Keratinocyte (primary cell): ENCODE measurements around the gene SCARF2. TPM values are rescaled to one million over a fixed set of nuclear protein-coding genes. Genes with fewer than 3 reads are reported as not detected.

ENCODE experiments used
- DNase-seq: peaks from one replicate; pipeline ENCODE4 v3.0.0-alpha.2; 2011; ENCODE audit warnings: low read depth, missing footprints, low spot score
- FAIRE-seq: peaks from 2 replicates; lab custom pipeline; 2011; peaks lifted over from hg19 to GRCh38; lab: Jason Lieb, UNC
- H2AFZ ChIP-seq: 2 replicates; pipeline ENCODE4 v1.6.0; 2012; ENCODE audit warnings: low read length, control low read depth, inconsistent platforms; ENCODE audit not compliant: control insufficient read depth
- H3K27ac ChIP-seq: 2 replicates; pipeline ENCODE4 v1.5.1; 2011; ENCODE audit warnings: low read length; ENCODE audit not compliant: control insufficient read depth, insufficient read depth
- H3K27me3 ChIP-seq: 3 replicates; pipeline ENCODE4 v1.6.0; 2011; ENCODE audit warnings: low read length; ENCODE audit not compliant: control insufficient read depth, insufficient read depth; ENCODE audit errors: extremely low read depth
- H3K36me3 ChIP-seq, 2 experiments: 2 replicates in 1 of 2; 3 replicates in 1 of 2; pipeline ENCODE4 v1.5.1; 2011; ENCODE audit warnings: low read length in 2 of 2, mild to moderate bottlenecking in 1 of 2; ENCODE audit not compliant: control insufficient read depth in 2 of 2, insufficient read depth in 2 of 2; ENCODE audit errors: extremely low read depth in 1 of 2
- H3K4me1 ChIP-seq: 3 replicates; pipeline ENCODE4 v1.5.1; 2011; ENCODE audit warnings: low read length; ENCODE audit not compliant: control insufficient read depth, insufficient read depth; ENCODE audit errors: extremely low read depth
- H3K4me2 ChIP-seq: 3 replicates; pipeline ENCODE4 v1.6.0; 2011; ENCODE audit warnings: low read depth, low read length; ENCODE audit not compliant: control insufficient read depth, insufficient read depth; ENCODE audit errors: extremely low read depth
- H3K4me3 ChIP-seq, 3 experiments: fragments of 200-600 bp in 1 of 3; sonication (generic) in 1 of 3; 2 replicates in 2 of 3; 3 replicates in 1 of 3; pipeline ENCODE4 v1.5.1; 2011 to 2016; ENCODE audit warnings: low read length in 3 of 3, mild to moderate bottlenecking in 3 of 3, control low read depth in 2 of 3, inconsistent platforms in 1 of 3, low read depth in 1 of 3, mixed read lengths in 1 of 3, mixed run types in 1 of 3, moderate library complexity in 1 of 3; ENCODE audit not compliant: control insufficient read depth in 2 of 3, insufficient read depth in 2 of 3; ENCODE audit errors: extremely low read depth in 1 of 3
- H3K79me2 ChIP-seq: 2 replicates; pipeline ENCODE4 v1.6.0; 2012; ENCODE audit warnings: low read length; ENCODE audit not compliant: control insufficient read depth, insufficient read depth
- H3K9ac ChIP-seq: 3 replicates; pipeline ENCODE4 v1.6.0; 2011; ENCODE audit warnings: low read length; ENCODE audit not compliant: control insufficient read depth, insufficient read depth; ENCODE audit errors: extremely low read depth
- H3K9me1 ChIP-seq: 3 replicates; pipeline ENCODE4 v1.6.0; 2011; ENCODE audit warnings: low read length; ENCODE audit not compliant: control insufficient read depth, insufficient read depth; ENCODE audit errors: extremely low read depth
- H3K9me3 ChIP-seq: 2 replicates; pipeline ENCODE4 v1.5.1; 2012; ENCODE audit warnings: low read depth, low read length; ENCODE audit not compliant: control insufficient read depth
- H4K20me1 ChIP-seq: 3 replicates; pipeline ENCODE4 v1.6.0; 2011; ENCODE audit warnings: low read length; ENCODE audit not compliant: control insufficient read depth, insufficient read depth; ENCODE audit errors: extremely low read depth
- CTCF ChIP-seq, 3 experiments: IDR thresholded peaks in 1 of 3; conservative IDR thresholded peaks in 1 of 3; optimal IDR thresholded peaks in 1 of 3; 2 replicates in 2 of 3; 3 replicates in 1 of 3; pipeline versions ENCODE3 to v1.5.1; 2011; ENCODE audit warnings: low read length in 3 of 3, mild to moderate bottlenecking in 3 of 3, moderate library complexity in 2 of 3, control low read depth in 1 of 3, inconsistent platforms in 1 of 3; ENCODE audit not compliant: insufficient read depth in 2 of 3; ENCODE audit errors: extremely low read depth in 1 of 3
- EZH2 ChIP-seq: IDR thresholded peaks from one replicate; pipeline ENCODE4 v1.6.1; 2012; ENCODE audit warnings: inconsistent platforms, mild to moderate bottlenecking, low read length, moderate library complexity
- dilution Hi-C: fragments of 300-500 bp; cut with MboI; formaldehyde crosslinking; loops from one replicate; pipeline ENCODE4 v1.7.0; 2020; ENCODE audit warnings: low sequenced_read_pairs; ENCODE audit not compliant: extremely low pct_ligation_motif_present
- polyA plus RNA-seq, 5 experiments: library from polyadenylated mRNA; depleted of rRNA in 3 of 5; stranded (reverse) in 3 of 5; stranded (forward) in 1 of 5; unstranded in 1 of 5; fragments of >200 nt; gene quantifications; 1 replicate in 1 of 5; 2 replicates in 3 of 5; 3 replicates in 1 of 5; pipeline versions ENCODE4 v1.2.1 to v1.2.3, GENCODE V29; 2011 to 2012; ENCODE audit warnings: missing spikeins in 2 of 5, low read depth in 1 of 5, low replicate concordance in 1 of 5

The SCARF2 gene
- polyA plus RNA-seq, 1 donor (not counting 4 experiments of a cell fraction or from before 2014, with no cell fraction given) = 0.05 TPM

- Histone ChIP-seq H3K27ac (no peak overlapping the region), H3K36me3 (peaks cover 8 to 23% of the 10 kb centered on the region in 2 experiments), H3K4me3 (no peak overlapping the region), H2AFZ (no peak overlapping the region), H3K9me3 (no peaks in the 10 kb centered on the region), H3K79me2 (no peaks in the 10 kb centered on the region), H3K9ac (no peak overlapping the region), H4K20me1 (no peaks in the 10 kb centered on the region), H3K4me2 (no peak overlapping the region), H3K9me1 (no peaks in the 10 kb centered on the region), H3K27me3 (no peaks in the 10 kb centered on the region), H3K4me1 (no peaks in the 10 kb centered on the region)
- DNase-seq (no peak), FAIRE-seq (no peak)
- TF ChIP-seq CTCF (optimal IDR thresholded peaks at IDR 0.05 in 1 of 3, IDR thresholded peaks at IDR 0.05 in 1 of 3, conservative IDR thresholded peaks at IDR 0.05 in 1 of 3; ENCODE audit: extremely low read depth in 1 of 3, insufficient read depth in 2 of 3, low read length in 3 of 3) (no peak), EZH2 (no peak)
- dilution Hi-C loops = no loop called here
Measured at GRCh38 chr22:20406686-20407408, 30.8 kb downstream of the SCARF2 start.

- Histone ChIP-seq H3K4me2 (no peak overlapping the region), H3K27ac (no peak overlapping the region), H3K9me1 (no peaks in the 10 kb centered on the region), H4K20me1 (no peaks in the 10 kb centered on the region), H3K36me3 (peaks cover 8 to 25% of the 10 kb centered on the region in 2 experiments), H3K79me2 (no peaks in the 10 kb centered on the region), H3K9me3 (no peaks in the 10 kb centered on the region), H3K9ac (no peak overlapping the region), H3K27me3 (no peaks in the 10 kb centered on the region), H2AFZ (no peak overlapping the region), H3K4me1 (no peaks in the 10 kb centered on the region), H3K4me3 (no peak overlapping the region)
- FAIRE-seq (no peak), DNase-seq (no peak)
- dilution Hi-C loops = no loop called here
- TF ChIP-seq CTCF (optimal IDR thresholded peaks at IDR 0.05 in 1 of 3, IDR thresholded peaks at IDR 0.05 in 1 of 3, conservative IDR thresholded peaks at IDR 0.05 in 1 of 3; ENCODE audit: extremely low read depth in 1 of 3, insufficient read depth in 2 of 3, low read length in 3 of 3) (no peak), EZH2 (no peak)
Measured at GRCh38 chr22:20405931-20406685, 31.5 kb downstream of the SCARF2 start.
